Ishikawa (cell line): ENCODE measurements around the gene MRPS31.

Experiments
- CEBPB ChIP-seq: IDR thresholded peaks from 2 replicates; pipeline ENCODE4 v1.6.1; 2012
- CREB1 ChIP-seq: IDR thresholded peaks from 2 replicates; pipeline ENCODE4 v1.6.1; 2012; ENCODE audit warnings: low read depth
- EGR1 ChIP-seq: IDR thresholded peaks from 2 replicates; pipeline ENCODE4 v1.6.1; 2012
- EP300 ChIP-seq: IDR thresholded peaks from 2 replicates; pipeline ENCODE4 v1.6.1; 2012; ENCODE audit warnings: borderline replicate concordance
- FOXM1 ChIP-seq: IDR thresholded peaks from 2 replicates; pipeline ENCODE4 v1.6.1; 2012; ENCODE audit warnings: low read depth, borderline replicate concordance
- MAX ChIP-seq: IDR thresholded peaks from 2 replicates; pipeline ENCODE4 v1.6.1; 2012
- NFIC ChIP-seq: IDR thresholded peaks from 2 replicates; pipeline ENCODE4 v1.6.1; 2012
- RAD21 ChIP-seq: IDR thresholded peaks from 2 replicates; pipeline ENCODE4 v1.6.1; 2012; ENCODE audit warnings: low read depth
- REST ChIP-seq: IDR thresholded peaks from 2 replicates; pipeline ENCODE4 v1.6.1; 2012; ENCODE audit warnings: low read depth, mild to moderate bottlenecking
- TAF1 ChIP-seq: IDR thresholded peaks from 2 replicates; pipeline ENCODE4 v1.6.1; 2012; ENCODE audit warnings: low read depth, mild to moderate bottlenecking
- TCF12 ChIP-seq: IDR thresholded peaks from 2 replicates; pipeline ENCODE4 v1.6.1; 2012; ENCODE audit warnings: low read depth
- TEAD4 ChIP-seq: IDR thresholded peaks from 2 replicates; pipeline ENCODE4 v1.6.1; 2012
- USF1 ChIP-seq: IDR thresholded peaks from 2 replicates; pipeline ENCODE4 v1.6.1; 2012
- YY1 ChIP-seq: IDR thresholded peaks from 2 replicates; pipeline ENCODE4 v1.6.1; 2012; ENCODE audit warnings: low read depth
- ZBTB7A ChIP-seq: IDR thresholded peaks from 2 replicates; pipeline ENCODE4 v1.6.1; 2012; ENCODE audit warnings: low read depth

Gene MRPS31

GRCh38 chr13:40776681-40777165, 5.7 kb upstream of the MRPS31 start:
- no peak for TF ChIP-seq CREB1
- TF ChIP-seq RAD21, result no peak
- TF ChIP-seq TCF12, result no peak
- no peak for TF ChIP-seq TEAD4
- TF ChIP-seq REST, result no peak
- TF ChIP-seq MAX, result no peak
- no peak for TF ChIP-seq ZBTB7A
- no peak for TF ChIP-seq YY1

GRCh38 chr13:40776232-40776631, 5.2 kb upstream of the MRPS31 start:
- TF ChIP-seq EP300, result no peak
- no peak for TF ChIP-seq CEBPB
- TF ChIP-seq TCF12, result no peak
- TF ChIP-seq REST, result no peak
- no peak for TF ChIP-seq NFIC
- no peak for TF ChIP-seq MAX
- no peak for TF ChIP-seq ZBTB7A
- TF ChIP-seq RAD21, result no peak
- TF ChIP-seq CREB1, result no peak
- TF ChIP-seq TEAD4, result no peak
- no peak for TF ChIP-seq EGR1
- no peak for TF ChIP-seq TAF1
- TF ChIP-seq USF1, result no peak
- no peak for TF ChIP-seq FOXM1

GRCh38 chr13:40774672-40775071, 3.7 kb upstream of the MRPS31 start:
- TF ChIP-seq TEAD4 (no peak), REST (no peak), MAX (no peak), CREB1 (no peak), YY1 (no peak), RAD21 (no peak), FOXM1 (no peak), USF1 (no peak), CEBPB (no peak), TCF12 (no peak), EP300 (no peak), ZBTB7A (no peak), NFIC (no peak), TAF1 (no peak), EGR1 (no peak)

GRCh38 chr13:40772765-40773473, 1.9 kb upstream of the MRPS31 start:
- TF ChIP-seq REST (no peak), CREB1 (no peak), EGR1 (no peak), TCF12 (no peak)
